ENCODE measurements around the gene STRC.
"Not testable (repeated sequence)": the region's sequence is repeated elsewhere in the genome, so short reads cannot be mapped to it uniquely, and the experiment has no call there.

Gene STRC

GRCh38 chr15:43562753-43563152, 55.8 kb downstream of the STRC start:
- DNase-seq = not testable (repeated sequence)

GRCh38 chr15:43552986-43553385, 65.6 kb downstream of the STRC start:
- no peak for DNase-seq

- DNase-seq = no peak
Observed at GRCh38 chr15:43552256-43552655, 66.3 kb downstream of the STRC start.

GRCh38 chr15:43550527-43551363, 67.9 kb downstream of the STRC start:
- no peak for DNase-seq
